ENCODE measurements around the gene RAB41. TPM values are rescaled to one million over a fixed set of nuclear protein-coding genes. Genes with fewer than 3 reads are reported as not detected.
"Not testable (repeated sequence)": the region's sequence is repeated elsewhere in the genome, so short reads cannot be mapped to it uniquely, and the experiment has no call there.

The RAB41 gene
- not detected for polyA plus RNA-seq (2013, experiment 1 of 4)
- polyA plus RNA-seq (2013, experiment 2 of 4): not detected
- polyA plus RNA-seq (2013, experiment 3 of 4): not detected
- not detected for polyA plus RNA-seq (2013, experiment 4 of 4)

GRCh38 chrX:70281951-70282350 lies at the start of gene RAB41:
Gene RAB41 (plus strand): TSS chrX:70282172. CDS start chrX:70282218, 46 bp downstream.
- WGBS, 2 experiments: 93 to 97% methylated on average over 21 of the region's 21 CpGs
- no peaks in the 10 kb centered on the region for H3K4me1 ChIP-seq (ENCODE audit: control insufficient read depth, insufficient read depth, low read length)
- H3K27me3 ChIP-seq (ENCODE audit: control insufficient read depth, insufficient read depth, low read length, poor library complexity, severe bottlenecking): no peaks in the 10 kb centered on the region
- no peaks in the 10 kb centered on the region for H3K36me3 ChIP-seq (ENCODE audit: control insufficient read depth, insufficient read depth, low read length)
- no peaks in the 10 kb centered on the region for H3K9me3 ChIP-seq (ENCODE audit: control insufficient read depth, low read length)
- no peak within 1 kb of the TSS for H3K4me3 ChIP-seq (ENCODE audit: insufficient read depth, low read depth, low read length)
- no peak within 1 kb of the TSS for H3K27ac ChIP-seq (ENCODE audit: insufficient read depth, low read depth, low read length, poor library complexity, severe bottlenecking)

- Histone ChIP-seq H3K4me1 (ENCODE audit: control insufficient read depth, insufficient read depth, low read length) (no peaks in the 10 kb centered on the region), H3K27ac (ENCODE audit: insufficient read depth, low read depth, low read length, poor library complexity, severe bottlenecking) (no peak within 1 kb of the TSS), H3K4me3 (ENCODE audit: insufficient read depth, low read depth, low read length) (no peak within 1 kb of the TSS), H3K9me3 (ENCODE audit: control insufficient read depth, low read length) (no peaks in the 10 kb centered on the region), H3K27me3 (ENCODE audit: control insufficient read depth, insufficient read depth, low read length, poor library complexity, severe bottlenecking) (no peaks in the 10 kb centered on the region), H3K36me3 (ENCODE audit: control insufficient read depth, insufficient read depth, low read length) (no peaks in the 10 kb centered on the region)
- WGBS, 2 experiments: 88 to 97% methylated on average over 3 of the region's 3 CpGs
Measured at GRCh38 chrX:70234355-70234754, 47.6 kb upstream of the RAB41 start, which contains the start of gene AWAT1. Gene AWAT1 (plus strand): TSS chrX:70234655. CDS start chrX:70234696, 41 bp downstream.

- Histone ChIP-seq H3K4me1 (ENCODE audit: control insufficient read depth, insufficient read depth, low read length) (no peaks in the 10 kb centered on the region), H3K4me3 (ENCODE audit: insufficient read depth, low read depth, low read length) (no peak overlapping the region), H3K27ac (ENCODE audit: insufficient read depth, low read depth, low read length, poor library complexity, severe bottlenecking) (no peak overlapping the region), H3K36me3 (ENCODE audit: control insufficient read depth, insufficient read depth, low read length) (no peaks in the 10 kb centered on the region), H3K27me3 (ENCODE audit: control insufficient read depth, insufficient read depth, low read length, poor library complexity, severe bottlenecking) (no peaks in the 10 kb centered on the region), H3K9me3 (ENCODE audit: control insufficient read depth, low read length) (no peaks in the 10 kb centered on the region)
- WGBS, 2 experiments: 87 to 95% methylated on average over 1 of the region's 1 CpG
Measured at GRCh38 chrX:70240751-70241150, 41.2 kb upstream of the RAB41 start.

GRCh38 chrX:70241501-70241900 lies 40.5 kb upstream of the RAB41 start:
- Histone ChIP-seq H3K4me3 (ENCODE audit: insufficient read depth, low read depth, low read length) (no peak overlapping the region), H3K4me1 (ENCODE audit: control insufficient read depth, insufficient read depth, low read length) (no peaks in the 10 kb centered on the region), H3K9me3 (ENCODE audit: control insufficient read depth, low read length) (no peaks in the 10 kb centered on the region), H3K36me3 (ENCODE audit: control insufficient read depth, insufficient read depth, low read length) (no peaks in the 10 kb centered on the region), H3K27ac (ENCODE audit: insufficient read depth, low read depth, low read length, poor library complexity, severe bottlenecking) (no peak overlapping the region), H3K27me3 (ENCODE audit: control insufficient read depth, insufficient read depth, low read length, poor library complexity, severe bottlenecking) (no peaks in the 10 kb centered on the region)
- WGBS, 2 experiments: 84 to 93% methylated on average over 2 of the region's 2 CpGs

GRCh38 chrX:70243601-70244000 lies 38.4 kb upstream of the RAB41 start:
- H3K4me1 ChIP-seq (ENCODE audit: control insufficient read depth, insufficient read depth, low read length); H3K36me3 ChIP-seq (ENCODE audit: control insufficient read depth, insufficient read depth, low read length); H3K27ac ChIP-seq (ENCODE audit: insufficient read depth, low read depth, low read length, poor library complexity, severe bottlenecking); H3K4me3 ChIP-seq (ENCODE audit: insufficient read depth, low read depth, low read length); H3K9me3 ChIP-seq (ENCODE audit: control insufficient read depth, low read length); H3K27me3 ChIP-seq (ENCODE audit: control insufficient read depth, insufficient read depth, low read length, poor library complexity, severe bottlenecking): not testable (repeated sequence)
- 79 to 90% methylated on average over 4 to 5 of the region's 5 CpGs for WGBS, 2 experiments

GRCh38 chrX:70244881-70245280 lies 37.1 kb upstream of the RAB41 start:
- 91 to 92% methylated on average over 2 to 4 of the region's 6 CpGs for WGBS, 2 experiments
- Histone ChIP-seq H3K4me1 (ENCODE audit: control insufficient read depth, insufficient read depth, low read length) (no peaks in the 10 kb centered on the region), H3K9me3 (ENCODE audit: control insufficient read depth, low read length) (no peaks in the 10 kb centered on the region), H3K36me3 (ENCODE audit: control insufficient read depth, insufficient read depth, low read length) (no peaks in the 10 kb centered on the region), H3K4me3 (ENCODE audit: insufficient read depth, low read depth, low read length) (no peak overlapping the region), H3K27ac (ENCODE audit: insufficient read depth, low read depth, low read length, poor library complexity, severe bottlenecking) (no peak overlapping the region), H3K27me3 (ENCODE audit: control insufficient read depth, insufficient read depth, low read length, poor library complexity, severe bottlenecking) (no peaks in the 10 kb centered on the region)

- no peaks in the 10 kb centered on the region for H3K36me3 ChIP-seq (ENCODE audit: control insufficient read depth, insufficient read depth, low read length)
- WGBS, 2 experiments: 75 to 100% methylated on average over 1 of the region's 2 CpGs
- no peaks in the 10 kb centered on the region for H3K4me1 ChIP-seq (ENCODE audit: control insufficient read depth, insufficient read depth, low read length)
- no peaks in the 10 kb centered on the region for H3K27me3 ChIP-seq (ENCODE audit: control insufficient read depth, insufficient read depth, low read length, poor library complexity, severe bottlenecking)
- H3K4me3 ChIP-seq (ENCODE audit: insufficient read depth, low read depth, low read length): no peak overlapping the region
- H3K9me3 ChIP-seq (ENCODE audit: control insufficient read depth, low read length): no peaks in the 10 kb centered on the region
- no peak overlapping the region for H3K27ac ChIP-seq (ENCODE audit: insufficient read depth, low read depth, low read length, poor library complexity, severe bottlenecking)
Measured at GRCh38 chrX:70247252-70247651, 34.7 kb upstream of the RAB41 start.

GRCh38 chrX:70252491-70252890 lies 29.5 kb upstream of the RAB41 start:
- Histone ChIP-seq H3K36me3 (ENCODE audit: control insufficient read depth, insufficient read depth, low read length) (no peaks in the 10 kb centered on the region), H3K27me3 (ENCODE audit: control insufficient read depth, insufficient read depth, low read length, poor library complexity, severe bottlenecking) (no peaks in the 10 kb centered on the region), H3K27ac (ENCODE audit: insufficient read depth, low read depth, low read length, poor library complexity, severe bottlenecking) (no peak overlapping the region), H3K9me3 (ENCODE audit: control insufficient read depth, low read length) (no peaks in the 10 kb centered on the region), H3K4me1 (ENCODE audit: control insufficient read depth, insufficient read depth, low read length) (no peaks in the 10 kb centered on the region), H3K4me3 (ENCODE audit: insufficient read depth, low read depth, low read length) (no peak overlapping the region)
- 76 to 85% methylated on average over 2 of the region's 2 CpGs for WGBS, 2 experiments

- 90% methylated on average over 2 of the region's 3 CpGs; no CpG with 5 or more reads in 1 of the 2 experiments for WGBS, 2 experiments
- H3K4me3 ChIP-seq (ENCODE audit: insufficient read depth, low read depth, low read length): no peak overlapping the region
- H3K36me3 ChIP-seq (ENCODE audit: control insufficient read depth, insufficient read depth, low read length): no peaks in the 10 kb centered on the region
- no peaks in the 10 kb centered on the region for H3K4me1 ChIP-seq (ENCODE audit: control insufficient read depth, insufficient read depth, low read length)
- no peaks in the 10 kb centered on the region for H3K9me3 ChIP-seq (ENCODE audit: control insufficient read depth, low read length)
- no peak overlapping the region for H3K27ac ChIP-seq (ENCODE audit: insufficient read depth, low read depth, low read length, poor library complexity, severe bottlenecking)
- no peaks in the 10 kb centered on the region for H3K27me3 ChIP-seq (ENCODE audit: control insufficient read depth, insufficient read depth, low read length, poor library complexity, severe bottlenecking)
Measured at GRCh38 chrX:70253377-70254062, 28.5 kb upstream of the RAB41 start.

- Histone ChIP-seq H3K4me1 (ENCODE audit: control insufficient read depth, insufficient read depth, low read length) (no peaks in the 10 kb centered on the region), H3K36me3 (ENCODE audit: control insufficient read depth, insufficient read depth, low read length) (no peaks in the 10 kb centered on the region), H3K9me3 (ENCODE audit: control insufficient read depth, low read length) (no peaks in the 10 kb centered on the region), H3K4me3 (ENCODE audit: insufficient read depth, low read depth, low read length) (no peak overlapping the region), H3K27ac (ENCODE audit: insufficient read depth, low read depth, low read length, poor library complexity, severe bottlenecking) (no peak overlapping the region), H3K27me3 (ENCODE audit: control insufficient read depth, insufficient read depth, low read length, poor library complexity, severe bottlenecking) (no peaks in the 10 kb centered on the region)
- WGBS, 2 experiments: 79 to 86% methylated on average over 1 of the region's 1 CpG
Measured at GRCh38 chrX:70254063-70254400, 27.9 kb upstream of the RAB41 start.

Measured in ectodermal cell (in vitro differentiated cells).